GM11168 (cell line): ENCODE data around the gene CCDC150.
"Not testable (repeated sequence)": the region's sequence is repeated elsewhere in the genome, so short reads cannot be mapped to it uniquely, and the experiment has no call there.

Experiments used
- in situ Hi-C: fragments of 300-500 bp; cut with MboI; formaldehyde crosslinking; loops from one replicate; pipeline ENCODE4 v1.12.0; 2022; ENCODE audit warnings: low sequenced_read_pairs; ENCODE audit not compliant: unreplicated experiment

CCDC150 gene

GRCh38 chr2:196630531-196630930 is 9.0 kb upstream of the CCDC150 start:
- in situ Hi-C loops: no loop called here

DNA sequence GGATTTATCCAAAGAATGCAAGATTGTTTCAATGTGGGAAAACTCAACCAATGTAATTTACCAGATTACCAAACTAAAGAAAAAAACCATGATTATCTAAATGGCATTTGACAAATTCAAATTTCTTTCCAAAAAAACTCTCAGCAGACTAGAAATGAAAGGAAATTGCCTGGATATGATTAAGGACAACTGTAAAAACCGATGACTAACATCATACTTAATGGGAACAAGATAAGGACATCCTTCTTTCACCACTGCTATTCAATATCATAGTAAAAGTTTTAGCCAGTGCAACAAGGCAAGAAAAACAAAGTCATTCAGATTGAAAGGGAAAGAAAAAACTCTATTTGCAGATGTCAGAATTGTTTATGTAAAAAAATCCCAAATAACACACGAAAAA is 4.4 kb upstream of the CCDC150 start:
- in situ Hi-C loops: no loop called here

- in situ Hi-C loops: no loop called here
These were observed 750 bp upstream of the CCDC150 start for GRCh38 chr2:196638765-196639164.

GRCh38 chr2:196640031-196640548 is 575 bp downstream of the CCDC150 start:
- in situ Hi-C loops: no loop called here

DNA sequence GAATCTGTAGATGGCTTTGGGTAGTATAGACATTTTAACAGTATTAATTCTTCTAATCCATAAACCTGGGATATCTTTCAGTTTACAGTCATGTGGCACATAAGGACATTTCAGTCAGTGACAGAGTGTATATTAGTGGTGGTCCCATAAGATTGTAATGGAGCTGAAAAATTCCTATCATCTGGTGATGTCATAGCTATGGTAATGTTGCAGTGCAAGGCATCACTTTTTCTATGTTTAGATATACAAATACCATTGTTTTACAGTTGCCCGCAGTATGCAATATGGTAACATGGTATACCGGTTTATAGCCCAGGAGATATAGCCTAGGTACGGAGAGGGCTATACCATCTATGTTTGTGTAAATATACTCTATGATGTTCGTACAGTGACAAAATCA is 9.7 kb downstream of the CCDC150 start:
- in situ Hi-C loops: no loop called here

DNA sequence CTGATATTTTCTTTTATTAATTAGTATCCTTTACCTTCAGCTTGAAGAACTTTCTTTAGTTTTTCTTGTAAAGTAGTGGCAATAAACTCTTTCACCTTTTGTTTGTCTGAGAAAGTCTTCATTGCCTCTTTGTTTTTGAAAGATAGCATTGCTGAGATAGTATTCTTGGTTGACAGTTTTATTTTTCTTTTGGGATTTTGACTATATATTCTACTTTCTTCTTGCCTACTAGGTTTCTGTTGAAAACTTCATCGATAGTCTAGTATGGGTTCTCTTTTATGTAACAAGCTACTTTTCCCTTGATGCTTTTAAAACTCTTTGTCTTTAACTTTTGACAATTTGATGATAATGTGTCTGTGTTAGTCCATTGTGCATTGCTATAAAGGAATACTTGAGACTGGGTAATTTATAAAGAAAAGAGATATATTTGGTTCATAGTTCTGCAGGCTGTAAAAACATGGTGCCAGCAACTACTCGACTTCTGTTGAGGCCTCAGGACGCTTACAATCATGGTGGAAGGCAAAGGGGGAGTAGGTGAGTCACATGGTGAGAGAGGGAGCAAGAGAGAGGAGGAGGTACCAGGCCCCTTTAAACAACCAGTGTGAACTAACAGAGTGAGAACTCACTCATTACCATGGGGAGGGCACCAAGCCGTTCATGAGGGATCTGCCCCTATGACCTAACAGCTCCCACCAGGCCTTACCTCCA is 12.0 kb downstream of the CCDC150 start:
- in situ Hi-C loops: no loop called here

DNA sequence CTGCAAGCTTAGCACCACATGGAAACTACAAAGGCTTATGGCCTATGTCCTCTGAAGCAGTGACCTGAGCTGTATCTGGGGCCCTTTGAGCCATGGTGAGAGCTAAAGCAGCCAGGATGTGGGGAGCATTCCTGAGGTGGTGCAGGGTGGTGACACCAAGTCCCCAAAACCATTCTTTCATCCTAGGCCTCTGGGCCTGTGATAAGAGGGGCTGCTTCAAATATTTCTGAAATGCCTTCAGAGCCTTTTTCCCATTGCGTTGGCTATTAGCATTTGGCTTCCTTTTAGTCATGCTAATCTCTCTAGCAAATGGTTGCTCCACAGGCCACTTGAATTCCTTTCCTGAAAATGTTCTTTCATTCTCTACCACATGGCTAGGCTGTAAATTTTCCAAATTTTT is 13.4 kb downstream of the CCDC150 start:
- in situ Hi-C loops: no loop called here

DNA sequence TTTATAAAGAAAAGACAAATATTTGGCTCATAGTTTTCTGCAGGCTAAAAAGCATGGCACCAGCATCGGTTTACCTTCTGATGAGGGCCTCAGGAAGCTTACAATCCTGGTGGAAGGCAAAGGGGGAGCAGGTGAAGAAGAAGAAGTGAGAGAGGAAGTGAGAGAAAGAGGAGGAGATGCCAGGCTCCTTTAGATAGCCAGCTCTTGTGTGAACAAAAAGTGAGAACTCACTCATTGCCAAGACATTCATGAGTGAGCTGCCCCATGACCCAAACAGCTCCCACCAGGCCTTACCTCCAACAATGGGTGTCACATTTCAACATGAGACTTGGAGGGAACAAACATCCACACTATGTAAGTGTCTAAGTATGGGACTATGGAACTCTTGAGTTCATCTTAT is 14.3 kb downstream of the CCDC150 start:
- in situ Hi-C loops: no loop called here

DNA sequence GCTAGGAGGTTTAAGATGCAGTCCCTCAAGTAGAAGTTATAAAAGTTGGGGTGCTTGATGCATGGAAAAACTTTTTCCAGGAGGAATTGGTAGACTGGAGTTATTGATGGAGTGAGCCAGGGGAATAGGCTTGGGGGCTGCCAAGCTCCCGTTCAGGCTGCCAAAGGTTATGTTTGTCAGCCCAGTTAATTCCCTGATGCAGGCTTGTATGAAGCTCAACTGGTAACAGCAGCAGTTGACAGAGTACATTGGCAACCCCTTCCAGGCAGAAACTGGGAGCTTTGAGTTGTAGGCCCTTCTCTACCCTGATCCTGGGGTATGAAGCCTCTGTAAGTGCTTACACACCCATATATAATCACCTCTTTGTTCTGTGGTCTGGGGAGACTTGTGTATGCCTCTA is 16.2 kb downstream of the CCDC150 start:
- in situ Hi-C loops: no loop called here

- in situ Hi-C loops: no loop called here
These were observed 17.8 kb downstream of the CCDC150 start for GRCh38 chr2:196657333-196657732.

DNA sequence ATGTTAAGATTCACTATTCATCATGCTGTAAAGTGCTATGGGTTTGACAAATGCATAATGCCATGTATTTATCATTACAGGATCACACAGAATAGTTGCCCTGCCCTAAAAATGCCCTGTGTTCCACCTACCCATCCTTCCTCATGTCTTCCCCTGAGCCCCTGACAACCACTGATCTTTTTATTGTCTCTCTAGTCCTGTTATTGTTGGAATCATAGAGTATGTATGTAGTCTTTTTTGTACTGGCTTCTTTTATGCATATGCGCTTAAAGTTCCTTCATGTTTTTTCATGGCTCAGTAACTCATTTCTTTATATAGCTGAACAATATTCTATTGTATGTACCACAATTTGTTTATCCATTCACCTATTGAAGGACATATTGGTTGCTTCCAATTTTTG is 20.3 kb downstream of the CCDC150 start:
- in situ Hi-C loops: no loop called here

DNA sequence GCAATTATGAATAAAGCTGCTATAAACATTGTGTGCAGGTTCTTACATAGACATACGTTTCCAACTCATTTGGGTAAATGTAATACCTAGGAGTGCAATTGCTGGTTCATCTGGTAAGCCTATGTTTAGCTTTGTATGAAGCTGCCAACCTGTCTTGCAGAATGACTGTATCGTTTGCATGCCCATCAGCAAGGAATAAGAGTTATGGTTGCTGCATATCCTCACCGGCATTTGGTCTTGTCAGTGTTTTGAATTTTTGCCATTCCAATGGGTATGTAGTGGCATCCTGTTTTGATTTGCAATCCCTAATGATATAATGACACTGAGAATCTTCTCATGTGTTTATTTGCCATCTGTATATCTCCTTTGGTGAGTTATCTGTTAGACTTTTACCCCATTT is 20.7 kb downstream of the CCDC150 start:
- in situ Hi-C loops: no loop called here

DNA sequence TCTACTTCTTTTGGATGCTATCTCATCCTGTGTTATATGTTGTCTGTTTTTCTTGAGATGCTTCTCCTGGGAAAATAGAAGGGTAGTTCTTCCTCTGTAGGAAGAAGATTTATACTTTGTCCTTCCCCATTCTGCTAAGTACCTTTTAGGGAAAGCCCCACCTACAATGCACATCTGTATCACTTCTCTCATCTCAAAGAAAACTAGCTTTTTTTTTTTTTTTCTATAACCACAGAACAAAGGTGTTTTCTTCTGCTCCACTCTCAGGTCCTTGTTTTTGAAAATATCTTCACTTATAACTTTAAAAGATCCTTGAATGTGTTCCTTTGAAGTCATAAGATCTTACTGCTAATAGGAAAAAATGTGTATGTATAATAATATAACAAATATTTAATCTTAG is 30.8 kb downstream of the CCDC150 start:
- in situ Hi-C loops: no loop called here

GRCh38 chr2:196675963-196676362 is 36.4 kb downstream of the CCDC150 start:
- in situ Hi-C loops: no loop called here

- in situ Hi-C loops: no loop called here
These were observed 37.9 kb downstream of the CCDC150 start for GRCh38 chr2:196677404-196677803.

- in situ Hi-C loops: no loop called here
These were observed 39.9 kb downstream of the CCDC150 start for GRCh38 chr2:196679368-196679767.

DNA sequence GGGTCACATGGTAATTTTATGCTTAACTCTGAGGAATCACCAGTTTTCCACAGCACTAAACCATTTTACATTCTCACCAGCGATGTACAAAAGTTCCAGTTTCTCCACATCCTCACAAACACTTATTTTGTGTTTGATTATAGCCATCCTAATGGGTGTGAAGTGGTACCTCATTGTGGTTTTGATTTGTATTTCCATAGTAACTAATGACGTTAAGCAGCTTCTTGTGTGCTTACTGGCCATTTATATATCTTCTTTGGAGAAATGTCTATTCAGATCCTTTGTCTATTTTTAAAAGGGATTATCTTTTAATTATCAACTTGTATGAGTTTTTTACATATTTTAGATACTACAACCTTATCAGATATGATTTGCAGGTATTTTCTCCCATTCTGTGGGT is 42.0 kb downstream of the CCDC150 start:
- in situ Hi-C loops: no loop called here

GRCh38 chr2:196685792-196686191 is 46.3 kb downstream of the CCDC150 start:
- in situ Hi-C loops: no loop called here

- in situ Hi-C loops: not testable (repeated sequence)
These were observed 47.2 kb downstream of the CCDC150 start for GRCh38 chr2:196686737-196687136.

- in situ Hi-C loops: no loop called here
These were observed 57.0 kb downstream of the CCDC150 start for GRCh38 chr2:196696423-196697079.

GRCh38 chr2:196697825-196698224 is 58.3 kb downstream of the CCDC150 start:
- in situ Hi-C loops: no loop called here

GRCh38 chr2:196702641-196703040 is 63.1 kb downstream of the CCDC150 start:
- in situ Hi-C loops: no loop called here
